Measurements from ENCODE around the gene CHST6. TPM values are rescaled to one million over a fixed set of nuclear protein-coding genes. Genes with fewer than 3 reads are reported as not detected.

The CHST6 gene
- total and polyA plus RNA-seq, 2 donors (not counting 3 experiments of a cell fraction or from before 2014, with no cell fraction given): 0.26 to 0.60 TPM

- Histone ChIP-seq H4K20me1 (replicated peaks; ENCODE audit: control insufficient read depth, extremely low read depth, insufficient read depth, low read length) (no peaks in the 10 kb centered on the region), H3K4me1 (ENCODE audit: control insufficient read depth, extremely low read depth, insufficient read depth, low read length) (no peaks in the 10 kb centered on the region), H2AFZ (ENCODE audit: low read depth, low read length) (no peak overlapping the region), H3K9ac (replicated peaks; ENCODE audit: extremely low read depth, insufficient read depth, low read length) (no peak overlapping the region), H3K27me3 (ENCODE audit: control insufficient read depth in 2 of 2, insufficient read depth in 2 of 2, low read length in 2 of 2) (no peaks in the 10 kb centered on the region), H3K27ac (ENCODE audit: insufficient read depth, low read depth, low read length) (no peak overlapping the region), H3K4me2 (ENCODE audit: insufficient read depth, low read length) (no peak overlapping the region), H3K36me3 (ENCODE audit: control insufficient read depth in 2 of 2, extremely low read depth in 1 of 2, insufficient read depth in 2 of 2, low read length in 2 of 2) (no peaks in the 10 kb centered on the region), H3K9me1 (replicated peaks; ENCODE audit: control insufficient read depth, extremely low read depth, insufficient read depth, low read length) (no peaks in the 10 kb centered on the region), H3K79me2 (ENCODE audit: control insufficient read depth, insufficient read depth, low read length) (no peaks in the 10 kb centered on the region), H3K9me3 (replicated peaks; ENCODE audit: control insufficient read depth, insufficient read depth, low read length) (no peaks in the 10 kb centered on the region), H3K4me3 (replicated peaks in 1 of 3; ENCODE audit: insufficient read depth in 1 of 3, low read depth in 1 of 3, low read length in 3 of 3) (no peak overlapping the region)
- intact Hi-C loops (cut with micrococcal nuclease) (loop anchor here (2.0 to 5.0 kb wide), 2 partner anchors 44 to 1699 kb away; no protein-coding TSS in a partner anchor), dilution Hi-C loops (cut with MboI; ENCODE audit: extremely low pct_ligation_motif_present, low sequenced_read_pairs) (no loop called here)
- no TSS peak for BruUV-seq (replicated peaks)
- POLR2A ChIA-PET: no interaction called here
- DNase-seq (ENCODE audit: low read depth, low spot score) (no peak), FAIRE-seq (no peak)
- CTCF ChIA-PET: interaction anchor here (0.6 to 4.9 kb wide), 10 partner anchors 9 to 1698 kb away, joined by 3 to 74 read pairs (median 8); no protein-coding TSS in a partner anchor
- no peak for TF ChIP-seq EZH2 (IDR thresholded peaks at IDR 0.05; ENCODE audit: borderline replicate concordance, low read depth, low read length, severe bottlenecking)
- no peak for TF ChIP-seq JUN (IDR thresholded peaks at IDR 0.05; ENCODE audit: borderline replicate concordance, insufficient read depth, insufficient read length, low read depth)
- no peak for TF ChIP-seq GATA2 (IDR thresholded peaks at IDR 0.05; ENCODE audit: insufficient read depth, insufficient read length, low read depth, low read length)
- TF ChIP-seq FOS (IDR thresholded peaks at IDR 0.05; ENCODE audit: borderline replicate concordance, insufficient read depth, low read length): no peak
- TF ChIP-seq POLR2AphosphoS5 (IDR thresholded peaks at IDR 0.05; ENCODE audit: insufficient read depth, low read depth, low read length): no peak
- no peak for TF ChIP-seq POLR2A (IDR thresholded peaks at IDR 0.05; ENCODE audit: low read depth, low read length)
- TF ChIP-seq, protein P1, sequence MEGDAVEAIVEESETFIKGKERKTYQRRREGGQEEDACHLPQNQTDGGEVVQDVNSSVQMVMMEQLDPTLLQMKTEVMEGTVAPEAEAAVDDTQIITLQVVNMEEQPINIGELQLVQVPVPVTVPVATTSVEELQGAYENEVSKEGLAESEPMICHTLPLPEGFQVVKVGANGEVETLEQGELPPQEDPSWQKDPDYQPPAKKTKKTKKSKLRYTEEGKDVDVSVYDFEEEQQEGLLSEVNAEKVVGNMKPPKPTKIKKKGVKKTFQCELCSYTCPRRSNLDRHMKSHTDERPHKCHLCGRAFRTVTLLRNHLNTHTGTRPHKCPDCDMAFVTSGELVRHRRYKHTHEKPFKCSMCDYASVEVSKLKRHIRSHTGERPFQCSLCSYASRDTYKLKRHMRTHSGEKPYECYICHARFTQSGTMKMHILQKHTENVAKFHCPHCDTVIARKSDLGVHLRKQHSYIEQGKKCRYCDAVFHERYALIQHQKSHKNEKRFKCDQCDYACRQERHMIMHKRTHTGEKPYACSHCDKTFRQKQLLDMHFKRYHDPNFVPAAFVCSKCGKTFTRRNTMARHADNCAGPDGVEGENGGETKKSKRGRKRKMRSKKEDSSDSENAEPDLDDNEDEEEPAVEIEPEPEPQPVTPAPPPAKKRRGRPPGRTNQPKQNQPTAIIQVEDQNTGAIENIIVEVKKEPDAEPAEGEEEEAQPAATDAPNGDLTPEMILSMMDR (IDR thresholded peaks at IDR 0.05; ENCODE audit: extremely low read depth in 1 of 2, insufficient read depth in 1 of 2, low read depth in 1 of 2, low read length in 2 of 2): no peak
- no peak for TF ChIP-seq MAX (IDR thresholded peaks at IDR 0.05; ENCODE audit: insufficient read depth, insufficient read length)
- TF ChIP-seq MYC (IDR thresholded peaks at IDR 0.05; ENCODE audit: low read depth, low read length): no peak
Observed at GRCh38 chr16:75472908-75473877, 22.0 kb downstream of the CHST6 start.
